K562 (cell line): Measurements from ENCODE around the gene SEMA3C. TPM values are rescaled to one million over a fixed set of nuclear protein-coding genes. Genes with fewer than 3 reads are reported as not detected.

Experiments
- ATAC-seq: fragments of 200-7000 bp; cut with Tn5 transposase; 3 replicates; pipeline ENCODE4 v1.9.1; 2020; ENCODE audit warnings: moderate library complexity
- BruUV-seq: library from RNA; stranded (reverse); fragments of 400-500 nt; replicated peaks from 2 replicates; lab custom pipeline; 2021; lab: Mats Ljungman, UMichigan
- CTCF ChIA-PET: fragments of 300-600 bp; formaldehyde crosslinking; extraction: SDS; loops from one replicate; lab custom pipeline; 2021; ENCODE audit warnings: low intra/inter-chr PET ratio; lab: Yijun Ruan, JAX
- POLR2A ChIA-PET: fragments of 300-600, 350-650 bp; sonication (Branson Sonifier 250); formaldehyde crosslinking; extraction: SDS; loops from one replicate; lab custom pipeline; 2021; ENCODE audit warnings: antibody characterized with exemption, inconsistent platforms; lab: Yijun Ruan, JAX
- DNase-seq, 4 experiments: peaks; one replicate each; pipeline versions ENCODE4 v3.0.0 to v3.0.0-alpha.2; 2011 to 2018; ENCODE audit warnings: low spot score in 3 of 4, mixed read lengths in 3 of 4; ENCODE audit errors: extremely low read depth in 1 of 4
- FAIRE-seq: peaks from 2 replicates; lab custom pipeline; 2011; peaks lifted over from hg19 to GRCh38; lab: Jason Lieb, UNC
- H2AFZ ChIP-seq: 2 replicates; pipeline ENCODE4 v1.6.0; 2011; ENCODE audit warnings: low read depth, low read length, control low read depth, inconsistent platforms
- H3K27ac ChIP-seq: fragments of 200-600 bp; 3 replicates; pipeline ENCODE4 v1.8.0; 2011; ENCODE audit warnings: low read depth, mild to moderate bottlenecking, control low read depth, inconsistent platforms, low read length, moderate library complexity, mixed read lengths; ENCODE audit errors: extremely low read depth
- H3K27me3 ChIP-seq, 2 experiments: fragments of 300-600 bp in 1 of 2; 2 replicates in 1 of 2; 3 replicates in 1 of 2; pipeline versions ENCODE4 v1.6.0 to v1.8.0; 2011; ENCODE audit warnings: inconsistent platforms in 2 of 2, low read length in 2 of 2, mild to moderate bottlenecking in 1 of 2, mixed read lengths in 1 of 2, moderate library complexity in 1 of 2; ENCODE audit not compliant: control insufficient read depth in 2 of 2, insufficient read depth in 2 of 2
- H3K36me3 ChIP-seq: fragments of 300-600 bp; 3 replicates; pipeline ENCODE4 v1.8.0; 2011; ENCODE audit warnings: mild to moderate bottlenecking, low read length, inconsistent platforms; ENCODE audit not compliant: control insufficient read depth, insufficient read depth
- H3K4me1 ChIP-seq, 2 experiments: fragments of 200-600 bp in 1 of 2; replicated peaks in 1 of 2; 2 replicates in 1 of 2; 3 replicates in 1 of 2; pipeline versions ENCODE4 v1.5.1 to v1.8.0; 2011; ENCODE audit warnings: inconsistent platforms in 2 of 2, low read length in 2 of 2, mild to moderate bottlenecking in 1 of 2, mixed read lengths in 1 of 2, moderate library complexity in 1 of 2; ENCODE audit not compliant: control insufficient read depth in 2 of 2, insufficient read depth in 2 of 2
- H3K4me2 ChIP-seq: 2 replicates; pipeline ENCODE4 v1.6.1; 2011; ENCODE audit warnings: low read length, control low read depth, inconsistent platforms, mixed read lengths; ENCODE audit not compliant: insufficient read depth
- H3K4me3 ChIP-seq: fragments of 200-600 bp; sonication (generic), shearing (Covaris generic); 2 replicates; pipeline ENCODE4 v1.5.1; 2016; ENCODE audit warnings: control low read depth, inconsistent platforms
- H3K79me2 ChIP-seq: fragments of 200-600 bp; 3 replicates; pipeline ENCODE4 v1.8.0; 2011; ENCODE audit warnings: low read length, inconsistent platforms; ENCODE audit not compliant: control insufficient read depth, insufficient read depth
- H3K9ac ChIP-seq, 2 experiments: 2 replicates each; pipeline versions ENCODE4 v1.6.0 to v1.6.1; 2011; ENCODE audit warnings: low read depth in 2 of 2, low read length in 2 of 2, control low read depth in 1 of 2, inconsistent platforms in 1 of 2, mild to moderate bottlenecking in 1 of 2, mixed read lengths in 1 of 2; ENCODE audit not compliant: insufficient read depth in 1 of 2
- H3K9me1 ChIP-seq: one replicate; pipeline ENCODE4 v1.6.0; 2011; ENCODE audit warnings: inconsistent platforms, mild to moderate bottlenecking, low read length, moderate library complexity; ENCODE audit not compliant: control insufficient read depth, insufficient read depth
- H3K9me3 ChIP-seq: replicated peaks from 2 replicates; pipeline ENCODE4 v1.5.1; 2011; ENCODE audit warnings: low read depth, low read length, inconsistent platforms; ENCODE audit not compliant: control insufficient read depth, insufficient read depth
- H4K20me1 ChIP-seq: replicated peaks from 2 replicates; pipeline ENCODE4 v1.6.1; 2011; ENCODE audit warnings: low read length, inconsistent platforms, mixed read lengths; ENCODE audit not compliant: control insufficient read depth, insufficient read depth
- ADNP ChIP-seq: fragments of 200-800 bp; sonication (Bioruptor generic); IDR thresholded peaks from 2 replicates; pipeline ENCODE4 v1.6.1; 2016; ENCODE audit warnings: missing genetic modification characterization, missing compliant biosample characterization
- ETS2 ChIP-seq: IDR thresholded peaks from 2 replicates; pipeline ENCODE4 v1.6.1; 2016; ENCODE audit warnings: borderline replicate concordance, missing genetic modification characterization, mild to moderate bottlenecking, moderate library complexity, missing compliant biosample characterization; ENCODE audit not compliant: poor library complexity, severe bottlenecking
- GATAD2B ChIP-seq: fragments of 450-650 bp; IDR thresholded peaks from 2 replicates; pipeline ENCODE4 v1.6.1; 2017; ENCODE audit warnings: mild to moderate bottlenecking, borderline replicate concordance
- HEY1 ChIP-seq: fragments of 250-450 bp; sonication (Bioruptor Pico); IDR thresholded peaks from 2 replicates; pipeline ENCODE4 v1.5.0; 2020; ENCODE audit warnings: mild to moderate bottlenecking, moderate library complexity, borderline replicate concordance
- KAT7 ChIP-seq: sonication (generic); formaldehyde crosslinking; IDR thresholded peaks from 2 replicates; pipeline ENCODE4 v1.8.0; 2022; ENCODE audit warnings: missing genetic modification reagents, mild to moderate bottlenecking, borderline replicate concordance
- LCOR ChIP-seq: sonication (generic); formaldehyde crosslinking; IDR thresholded peaks from 2 replicates; pipeline ENCODE4 v1.8.0; 2022; ENCODE audit warnings: mild to moderate bottlenecking, missing genetic modification reagents
- MAZ ChIP-seq, 2 experiments: fragments of 450-650 bp in 1 of 2; sonication (generic) in 1 of 2; formaldehyde crosslinking; IDR thresholded peaks in 1 of 2; conservative IDR thresholded peaks in 1 of 2; 2 replicates each; pipeline versions ENCODE4 v1.4.0 to v1.5.0; 2020; ENCODE audit warnings: mild to moderate bottlenecking in 1 of 2, missing genetic modification reagents in 1 of 2
- RAD51 ChIP-seq: fragments of 450-650 bp; IDR thresholded peaks from 2 replicates; pipeline ENCODE4 v1.7.1; 2016; ENCODE audit warnings: low read depth, mild to moderate bottlenecking, borderline replicate concordance
- SRF ChIP-seq, 2 experiments: fragments of 250-450, 450-650 bp in 1 of 2; sonication (Bioruptor Pico) in 1 of 2; sonication (generic) in 1 of 2; formaldehyde crosslinking; IDR thresholded peaks; 2 replicates each; pipeline versions ENCODE4 v1.5.0 to v1.5.1; 2020 to 2022; ENCODE audit warnings: mild to moderate bottlenecking in 1 of 2, missing genetic modification reagents in 1 of 2
- XRCC3 ChIP-seq: fragments of 450-650 bp; IDR thresholded peaks from 2 replicates; pipeline ENCODE4 v1.6.1; 2017; ENCODE audit warnings: mild to moderate bottlenecking, moderate library complexity
- ZBED1 ChIP-seq: IDR thresholded peaks from 2 replicates; pipeline ENCODE4 v1.6.1; 2014
- ZNF165 ChIP-seq: fragments of 250-450 bp; sonication (Bioruptor Pico); IDR thresholded peaks from 2 replicates; pipeline ENCODE4 v1.4.0; 2020; ENCODE audit warnings: borderline replicate concordance
- ZNF644 ChIP-seq: fragments of 200-800 bp; sonication (Bioruptor generic); IDR thresholded peaks from 2 replicates; pipeline ENCODE4 v1.6.1; 2016; ENCODE audit warnings: low read depth, missing genetic modification characterization, missing compliant biosample characterization
- ZNF79 ChIP-seq: fragments of 250-450 bp; sonication (Bioruptor Pico); IDR thresholded peaks from 2 replicates; pipeline ENCODE4 v1.4.0; 2020; ENCODE audit warnings: low read depth, mild to moderate bottlenecking, moderate library complexity
- WGBS: fragments of 100-300 bp; shearing (Covaris generic); methylation state at CpG from one replicate; pipeline ENCODE4 v1.1.6; 2016; ENCODE audit warnings: low coverage, mixed read lengths; ENCODE audit not compliant: insufficient coverage; ENCODE audit errors: missing lambda C conversion rate; 5-methylcytosine and 5-hydroxymethylcytosine counted together
- in situ Hi-C: fragments of 300-500 bp; cut with MboI; formaldehyde crosslinking; loops from 4 replicates; pipeline ENCODE4 v1.15.0; 2018; ENCODE audit warnings: inconsistent platforms, mixed read lengths
- intact Hi-C: fragments of 100-400 bp; cut with micrococcal nuclease; formaldehyde crosslinking; loops from 2 replicates; pipeline ENCODE4 v1.14.2; 2022
- polyA plus RNA-seq, 8 experiments: library from polyadenylated mRNA; depleted of rRNA in 4 of 8; stranded (reverse) in 5 of 8; unstranded in 3 of 8; fragments of >200 nt; fragmentation: Nextera tagmentation in 2 of 8; fragmentation: Illumina TruSeq in 1 of 8; extraction: Ambion mirVana in 2 of 8; extraction: Trizol in 1 of 8; gene quantifications; 2 replicates each; pipeline versions ENCODE4 v1.2.1 to v1.2.3, GENCODE V29; 2011 to 2014; ENCODE audit warnings: inconsistent platforms in 1 of 8, missing spikeins in 1 of 8
- total RNA-seq, 7 experiments: library from RNA; depleted of rRNA in 6 of 7; stranded (reverse); fragments of >200 nt in 6 of 7; fragmentation: Illumina TruSeq in 2 of 7; extraction: Trizol in 2 of 7; gene quantifications; 2 replicates each; pipeline versions ENCODE4 v1.2.1 to v1.2.3, GENCODE V29; 2011 to 2021; ENCODE audit warnings: low replicate concordance in 1 of 7

The SEMA3C gene
- total and polyA plus RNA-seq, 9 of the 15 experiments (the other 6 are each of a cell fraction or from before 2014, with no cell fraction given), result 0.04 to 0.36 (median 0.12) TPM; not detected in 3

DNA sequence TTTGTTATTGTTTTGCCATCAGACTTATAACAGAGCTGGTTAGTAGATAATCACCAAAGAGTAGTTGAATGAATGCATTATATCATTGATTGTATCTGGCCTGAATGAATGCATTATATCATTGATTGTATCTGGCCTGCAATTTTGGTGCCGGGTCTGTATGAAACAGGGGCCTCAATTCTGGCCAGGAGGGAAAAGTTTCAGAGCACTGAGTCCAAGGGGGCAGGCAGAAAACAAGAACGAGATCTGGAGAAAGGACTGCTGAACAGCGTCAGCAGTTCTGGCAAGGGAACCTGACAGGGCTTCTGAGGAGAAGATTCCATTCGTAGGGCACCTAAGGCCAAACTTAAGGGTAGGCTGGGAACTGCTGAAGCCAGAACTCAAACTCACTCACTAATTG lies 128.0 kb downstream of the SEMA3C start:
- DNase-seq (no peak), ATAC-seq (no peak), FAIRE-seq (no peak)
- Histone ChIP-seq H3K27ac (no peak overlapping the region), H3K4me2 (no peak overlapping the region), H2AFZ (no peak overlapping the region), H4K20me1 (no peaks in the 10 kb centered on the region), H3K9ac (no peak overlapping the region), H3K27me3 (no peaks in the 10 kb centered on the region), H3K79me2 (no peaks in the 10 kb centered on the region), H3K9me1 (no peaks in the 10 kb centered on the region), H3K4me1 (no peaks in the 10 kb centered on the region), H3K9me3 (no peaks in the 10 kb centered on the region), H3K4me3 (no peak overlapping the region), H3K36me3 (no peaks in the 10 kb centered on the region)
- POLR2A ChIA-PET, result no interaction called here
- in situ Hi-C loops (no loop called here), intact Hi-C loops (no loop called here)
- BruUV-seq, result no TSS peak
- 2% methylated on average over 4 of the region's 4 CpGs for WGBS
- TF ChIP-seq SRF (CRISPR knock-in tag; IDR thresholded peaks at IDR 0.05), result no peak
- TF ChIP-seq GATAD2B, result no peak
- TF ChIP-seq ZNF165 (CRISPR knock-in tag), result no peak
- CTCF ChIA-PET, result no interaction called here

- H3K4me1 ChIP-seq, result no peaks in the 10 kb centered on the region
- no peak overlapping the region for H3K9ac ChIP-seq
- FAIRE-seq (no peak), DNase-seq (no peak), ATAC-seq (no peak)
- no peak overlapping the region for H2AFZ ChIP-seq
- no peaks in the 10 kb centered on the region for H4K20me1 ChIP-seq
- no peak overlapping the region for H3K27ac ChIP-seq
- no peak overlapping the region for H3K4me3 ChIP-seq
- TF ChIP-seq ZNF79, result no peak
- TF ChIP-seq XRCC3, result no peak
- no peak for TF ChIP-seq LCOR (CRISPR knock-in tag)
- TF ChIP-seq HEY1 (CRISPR knock-in tag), result no peak
- no peak for TF ChIP-seq ZNF644 (tag)
- no peak for TF ChIP-seq ADNP (tag)
- no peak for TF ChIP-seq KAT7
- no peak for TF ChIP-seq MAZ (CRISPR knock-in tag; conservative IDR thresholded peaks at IDR 0.05 in 1 of 2, IDR thresholded peaks at IDR 0.05 in 1 of 2)
- no peak for TF ChIP-seq ETS2 (tag)
- no peak for TF ChIP-seq RAD51
- no peak for TF ChIP-seq GATAD2B
- no peak for TF ChIP-seq ZBED1
- CTCF ChIA-PET, result no interaction called here
- no peaks in the 10 kb centered on the region for H3K79me2 ChIP-seq
- no peak overlapping the region for H3K4me2 ChIP-seq
- in situ Hi-C loops (no loop called here), intact Hi-C loops (no loop called here)
- H3K9me1 ChIP-seq, result no peaks in the 10 kb centered on the region
- 0% methylated on average over 1 of the region's 1 CpG for WGBS
- POLR2A ChIA-PET, result no interaction called here
- no TSS peak for BruUV-seq
- no peaks in the 10 kb centered on the region for H3K36me3 ChIP-seq
- no peaks in the 10 kb centered on the region for H3K9me3 ChIP-seq
- no peaks in the 10 kb centered on the region for H3K27me3 ChIP-seq
Measured at GRCh38 chr7:80787721-80788120, 131.1 kb downstream of the SEMA3C start.
